GM12878 (cell line): ENCODE measurements around the gene PALLD. TPM values are rescaled to one million over a fixed set of nuclear protein-coding genes. Genes with fewer than 3 reads are reported as not detected.

Source experiments
- BRCA1 ChIP-seq: IDR thresholded peaks from 2 replicates; pipeline ENCODE4 v1.6.1; 2011; ENCODE audit warnings: low read depth, low read length, improper control_type of control experiment
- CBX3 ChIP-seq: fragments of 200-600 bp; sonication (generic); IDR thresholded peaks from 2 replicates; pipeline ENCODE4 v1.6.1; 2016; ENCODE audit warnings: low read depth, borderline replicate concordance
- EP300 ChIP-seq, 2 experiments: fragments of 150-350 bp in 1 of 2; IDR thresholded peaks; 2 replicates each; pipeline ENCODE4 v1.6.1; 2011 to 2012; ENCODE audit warnings: low read depth in 2 of 2, low read length in 2 of 2, borderline replicate concordance in 1 of 2, improper control_type of control experiment in 1 of 2, inconsistent platforms in 1 of 2; ENCODE audit not compliant: control insufficient read depth in 1 of 2
- HDAC6 ChIP-seq: fragments of 200-600 bp; sonication (generic); IDR thresholded peaks from one replicate; pipeline ENCODE4 v1.8.0; 2017; ENCODE audit warnings: antibody characterized with exemption; ENCODE audit not compliant: unreplicated experiment
- IKZF1 ChIP-seq: fragments of 450-650 bp; conservative IDR thresholded peaks from 2 replicates; pipeline ENCODE4 v1.6.1; 2017; ENCODE audit warnings: antibody characterized with exemption, mild to moderate bottlenecking
- MEF2A ChIP-seq: IDR thresholded peaks from 2 replicates; pipeline ENCODE4 v1.6.1; 2011; ENCODE audit warnings: low read depth, mild to moderate bottlenecking, low read length, moderate library complexity; ENCODE audit not compliant: insufficient read depth
- MEF2B ChIP-seq: fragments of 450-650 bp; IDR thresholded peaks from 2 replicates; pipeline ENCODE4 v1.6.1; 2018; ENCODE audit warnings: mild to moderate bottlenecking, moderate library complexity; ENCODE audit not compliant: partially characterized antibody, poor library complexity, severe bottlenecking
- MTA2 ChIP-seq: fragments of 450-650 bp; IDR thresholded peaks from 2 replicates; pipeline ENCODE4 v1.6.1; 2016; ENCODE audit warnings: low read depth, mild to moderate bottlenecking, moderate library complexity
- NR2F1 ChIP-seq: fragments of 450-650 bp; conservative IDR thresholded peaks from 2 replicates; pipeline ENCODE4 v1.6.1; 2017; ENCODE audit warnings: mild to moderate bottlenecking
- SUPT20H ChIP-seq: IDR thresholded peaks from 2 replicates; pipeline ENCODE4 v1.6.1; 2011; ENCODE audit warnings: low read depth, mild to moderate bottlenecking, low read length, moderate library complexity, borderline replicate concordance; ENCODE audit not compliant: control insufficient read depth
- polyA plus RNA-seq, 11 experiments: library from polyadenylated mRNA; depleted of rRNA in 4 of 11; unstranded in 6 of 11; stranded (reverse) in 5 of 11; fragments of >200 nt; fragmentation: Nextera tagmentation in 4 of 11; fragmentation: Illumina TruSeq in 1 of 11; extraction: Ambion mirVana in 4 of 11; extraction: Trizol in 1 of 11; gene quantifications; 1 replicate in 1 of 11; 2 replicates in 10 of 11; pipeline versions ENCODE4 v1.2.1 to v1.2.3, GENCODE V29; 2011 to 2016; ENCODE audit warnings: inconsistent platforms in 2 of 11, missing spikeins in 2 of 11, low read depth in 1 of 11
- total RNA-seq, 4 experiments: library from RNA; depleted of rRNA in 3 of 4; stranded (reverse); fragments of >200 nt in 3 of 4; fragmentation: Illumina TruSeq in 1 of 4; extraction: Trizol in 1 of 4; gene quantifications; 2 replicates each; pipeline versions ENCODE4 v1.2.1 to v1.2.3, GENCODE V29; 2013 to 2021
- TF ChIP-seq, protein P1 (sequence below): IDR thresholded peaks from 2 replicates; pipeline ENCODE4 v1.6.1; 2012; ENCODE audit warnings: improper control_type of control experiment, low read depth, low read length; ENCODE audit not compliant: insufficient replicate concordance
- TF ChIP-seq, protein P2 (sequence below): IDR thresholded peaks from 2 replicates; pipeline ENCODE4 v1.6.1; 2012; ENCODE audit warnings: low read depth, low read length, improper control_type of control experiment
- TF ChIP-seq, protein P3 (sequence below): fragments of 150-350 bp; IDR thresholded peaks from 2 replicates; pipeline ENCODE4 v1.6.1; 2016; ENCODE audit warnings: low read depth, low read length
- TF ChIP-seq, protein P4 (sequence below): IDR thresholded peaks from 2 replicates; pipeline ENCODE4 v1.6.1; 2011; ENCODE audit warnings: mild to moderate bottlenecking, low read depth, low read length, moderate library complexity; ENCODE audit not compliant: insufficient replicate concordance

The PALLD gene
- total and polyA plus RNA-seq, 10 of the 15 experiments (the other 5 are each of a cell fraction or from before 2014, with no cell fraction given) = 1.0 to 7.7 (median 1.7) TPM

DNA sequence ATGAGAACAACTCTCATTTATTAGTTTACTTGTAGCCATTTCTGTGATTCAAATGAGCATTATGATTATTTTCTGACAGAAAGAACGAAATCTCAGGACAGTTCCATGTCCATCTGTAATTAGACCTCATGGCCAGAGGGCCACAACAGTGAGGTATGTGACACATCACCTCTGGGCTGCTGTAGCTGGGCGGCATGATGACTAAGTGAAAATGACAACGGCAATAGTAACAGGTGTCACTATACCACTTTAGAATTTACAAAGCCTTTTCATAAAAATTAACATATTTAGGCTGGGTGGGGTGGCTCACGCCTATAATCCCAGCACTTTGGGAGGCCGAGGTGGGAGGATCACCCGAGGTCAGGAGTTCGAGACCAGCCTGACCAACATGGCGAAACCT, 260.6 kb downstream of the PALLD start (continued):
- TF ChIP-seq, protein P1, sequence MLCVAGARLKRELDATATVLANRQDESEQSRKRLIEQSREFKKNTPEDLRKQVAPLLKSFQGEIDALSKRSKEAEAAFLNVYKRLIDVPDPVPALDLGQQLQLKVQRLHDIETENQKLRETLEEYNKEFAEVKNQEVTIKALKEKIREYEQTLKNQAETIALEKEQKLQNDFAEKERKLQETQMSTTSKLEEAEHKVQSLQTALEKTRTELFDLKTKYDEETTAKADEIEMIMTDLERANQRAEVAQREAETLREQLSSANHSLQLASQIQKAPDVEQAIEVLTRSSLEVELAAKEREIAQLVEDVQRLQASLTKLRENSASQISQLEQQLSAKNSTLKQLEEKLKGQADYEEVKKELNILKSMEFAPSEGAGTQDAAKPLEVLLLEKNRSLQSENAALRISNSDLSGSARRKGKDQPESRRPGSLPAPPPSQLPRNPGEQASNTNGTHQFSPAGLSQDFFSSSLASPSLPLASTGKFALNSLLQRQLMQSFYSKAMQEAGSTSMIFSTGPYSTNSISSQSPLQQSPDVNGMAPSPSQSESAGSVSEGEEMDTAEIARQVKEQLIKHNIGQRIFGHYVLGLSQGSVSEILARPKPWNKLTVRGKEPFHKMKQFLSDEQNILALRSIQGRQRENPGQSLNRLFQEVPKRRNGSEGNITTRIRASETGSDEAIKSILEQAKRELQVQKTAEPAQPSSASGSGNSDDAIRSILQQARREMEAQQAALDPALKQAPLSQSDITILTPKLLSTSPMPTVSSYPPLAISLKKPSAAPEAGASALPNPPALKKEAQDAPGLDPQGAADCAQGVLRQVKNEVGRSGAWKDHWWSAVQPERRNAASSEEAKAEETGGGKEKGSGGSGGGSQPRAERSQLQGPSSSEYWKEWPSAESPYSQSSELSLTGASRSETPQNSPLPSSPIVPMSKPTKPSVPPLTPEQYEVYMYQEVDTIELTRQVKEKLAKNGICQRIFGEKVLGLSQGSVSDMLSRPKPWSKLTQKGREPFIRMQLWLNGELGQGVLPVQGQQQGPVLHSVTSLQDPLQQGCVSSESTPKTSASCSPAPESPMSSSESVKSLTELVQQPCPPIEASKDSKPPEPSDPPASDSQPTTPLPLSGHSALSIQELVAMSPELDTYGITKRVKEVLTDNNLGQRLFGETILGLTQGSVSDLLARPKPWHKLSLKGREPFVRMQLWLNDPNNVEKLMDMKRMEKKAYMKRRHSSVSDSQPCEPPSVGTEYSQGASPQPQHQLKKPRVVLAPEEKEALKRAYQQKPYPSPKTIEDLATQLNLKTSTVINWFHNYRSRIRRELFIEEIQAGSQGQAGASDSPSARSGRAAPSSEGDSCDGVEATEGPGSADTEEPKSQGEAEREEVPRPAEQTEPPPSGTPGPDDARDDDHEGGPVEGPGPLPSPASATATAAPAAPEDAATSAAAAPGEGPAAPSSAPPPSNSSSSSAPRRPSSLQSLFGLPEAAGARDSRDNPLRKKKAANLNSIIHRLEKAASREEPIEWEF = no peak
- TF ChIP-seq IKZF1 = no peak
- no peak for TF ChIP-seq CBX3
- no peak for TF ChIP-seq MEF2B
- TF ChIP-seq MTA2 = no peak
- no peak for TF ChIP-seq BRCA1
- TF ChIP-seq EP300 (IDR thresholded peaks at IDR 0.05; ENCODE audit: borderline replicate concordance in 1 of 2, control insufficient read depth in 1 of 2, low read depth in 2 of 2, low read length in 2 of 2) = no peak
- TF ChIP-seq, protein P2, sequence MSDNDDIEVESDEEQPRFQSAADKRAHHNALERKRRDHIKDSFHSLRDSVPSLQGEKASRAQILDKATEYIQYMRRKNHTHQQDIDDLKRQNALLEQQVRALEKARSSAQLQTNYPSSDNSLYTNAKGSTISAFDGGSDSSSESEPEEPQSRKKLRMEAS = no peak
- no peak for TF ChIP-seq MEF2A
- no peak for TF ChIP-seq HDAC6
- TF ChIP-seq NR2F1 = no peak
- no peak for TF ChIP-seq SUPT20H
- TF ChIP-seq, protein P3, sequence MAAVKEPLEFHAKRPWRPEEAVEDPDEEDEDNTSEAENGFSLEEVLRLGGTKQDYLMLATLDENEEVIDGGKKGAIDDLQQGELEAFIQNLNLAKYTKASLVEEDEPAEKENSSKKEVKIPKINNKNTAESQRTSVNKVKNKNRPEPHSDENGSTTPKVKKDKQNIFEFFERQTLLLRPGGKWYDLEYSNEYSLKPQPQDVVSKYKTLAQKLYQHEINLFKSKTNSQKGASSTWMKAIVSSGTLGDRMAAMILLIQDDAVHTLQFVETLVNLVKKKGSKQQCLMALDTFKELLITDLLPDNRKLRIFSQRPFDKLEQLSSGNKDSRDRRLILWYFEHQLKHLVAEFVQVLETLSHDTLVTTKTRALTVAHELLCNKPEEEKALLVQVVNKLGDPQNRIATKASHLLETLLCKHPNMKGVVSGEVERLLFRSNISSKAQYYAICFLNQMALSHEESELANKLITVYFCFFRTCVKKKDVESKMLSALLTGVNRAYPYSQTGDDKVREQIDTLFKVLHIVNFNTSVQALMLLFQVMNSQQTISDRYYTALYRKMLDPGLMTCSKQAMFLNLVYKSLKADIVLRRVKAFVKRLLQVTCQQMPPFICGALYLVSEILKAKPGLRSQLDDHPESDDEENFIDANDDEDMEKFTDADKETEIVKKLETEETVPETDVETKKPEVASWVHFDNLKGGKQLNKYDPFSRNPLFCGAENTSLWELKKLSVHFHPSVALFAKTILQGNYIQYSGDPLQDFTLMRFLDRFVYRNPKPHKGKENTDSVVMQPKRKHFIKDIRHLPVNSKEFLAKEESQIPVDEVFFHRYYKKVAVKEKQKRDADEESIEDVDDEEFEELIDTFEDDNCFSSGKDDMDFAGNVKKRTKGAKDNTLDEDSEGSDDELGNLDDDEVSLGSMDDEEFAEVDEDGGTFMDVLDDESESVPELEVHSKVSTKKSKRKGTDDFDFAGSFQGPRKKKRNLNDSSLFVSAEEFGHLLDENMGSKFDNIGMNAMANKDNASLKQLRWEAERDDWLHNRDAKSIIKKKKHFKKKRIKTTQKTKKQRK = no peak
- TF ChIP-seq, protein P4, sequence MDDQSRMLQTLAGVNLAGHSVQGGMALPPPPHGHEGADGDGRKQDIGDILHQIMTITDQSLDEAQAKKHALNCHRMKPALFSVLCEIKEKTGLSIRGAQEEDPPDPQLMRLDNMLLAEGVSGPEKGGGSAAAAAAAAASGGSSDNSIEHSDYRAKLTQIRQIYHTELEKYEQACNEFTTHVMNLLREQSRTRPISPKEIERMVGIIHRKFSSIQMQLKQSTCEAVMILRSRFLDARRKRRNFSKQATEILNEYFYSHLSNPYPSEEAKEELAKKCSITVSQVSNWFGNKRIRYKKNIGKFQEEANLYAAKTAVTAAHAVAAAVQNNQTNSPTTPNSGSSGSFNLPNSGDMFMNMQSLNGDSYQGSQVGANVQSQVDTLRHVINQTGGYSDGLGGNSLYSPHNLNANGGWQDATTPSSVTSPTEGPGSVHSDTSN = no peak
